GM12878 (cell line): Measurements from ENCODE around the gene QSOX1. TPM values are rescaled to one million over a fixed set of nuclear protein-coding genes. Genes with fewer than 3 reads are reported as not detected.

ENCODE experiments used
- CEBPB ChIP-seq, 2 experiments: fragments of 150-350 bp in 1 of 2; IDR thresholded peaks; 2 replicates each; pipeline ENCODE4 v1.6.1; 2012 to 2014; ENCODE audit warnings: low read depth in 2 of 2, low read length in 2 of 2, borderline replicate concordance in 1 of 2, inconsistent platforms in 1 of 2
- CHD2 ChIP-seq: IDR thresholded peaks from 2 replicates; pipeline ENCODE4 v1.6.1; 2011; ENCODE audit warnings: low read depth, low read length, improper control_type of control experiment, borderline replicate concordance
- CHD4 ChIP-seq: fragments of 200-600 bp; sonication (generic); IDR thresholded peaks from 2 replicates; pipeline ENCODE4 v1.6.1; 2016; ENCODE audit warnings: mild to moderate bottlenecking
- DPF2 ChIP-seq: fragments of 450-650 bp; IDR thresholded peaks from 2 replicates; pipeline ENCODE4 v1.6.1; 2017; ENCODE audit warnings: mild to moderate bottlenecking
- E2F8 ChIP-seq: fragments of 450-650 bp; IDR thresholded peaks from 2 replicates; pipeline ENCODE4 v1.6.1; 2018; ENCODE audit warnings: mild to moderate bottlenecking, low read depth, moderate library complexity; ENCODE audit not compliant: partially characterized antibody
- EGR1 ChIP-seq, 2 experiments: IDR thresholded peaks; 1 replicate in 1 of 2; 2 replicates in 1 of 2; pipeline ENCODE4 v1.6.1; 2011 to 2012; ENCODE audit warnings: low read depth in 2 of 2, low read length in 2 of 2, borderline replicate concordance in 1 of 2, mild to moderate bottlenecking in 1 of 2, moderate library complexity in 1 of 2
- HDAC2 ChIP-seq: fragments of 200-600 bp; sonication (generic); IDR thresholded peaks from 2 replicates; pipeline ENCODE4 v1.6.1; 2017
- HDGF ChIP-seq: fragments of 450-650 bp; IDR thresholded peaks from 2 replicates; pipeline ENCODE4 v1.6.1; 2016; ENCODE audit warnings: antibody characterized with exemption
- MEF2A ChIP-seq: IDR thresholded peaks from 2 replicates; pipeline ENCODE4 v1.6.1; 2011; ENCODE audit warnings: low read depth, mild to moderate bottlenecking, low read length, moderate library complexity; ENCODE audit not compliant: insufficient read depth
- NFYB ChIP-seq: IDR thresholded peaks from 2 replicates; pipeline ENCODE4 v1.6.1; 2011; ENCODE audit warnings: low read depth, mild to moderate bottlenecking, low read length, improper control_type of control experiment, moderate library complexity; ENCODE audit not compliant: insufficient read depth
- NR2C2 ChIP-seq: IDR thresholded peaks from 2 replicates; pipeline ENCODE4 v1.6.1; 2011; ENCODE audit warnings: borderline replicate concordance, low read depth; ENCODE audit not compliant: control insufficient read depth, insufficient read length
- PKNOX1 ChIP-seq: fragments of 450-650 bp; IDR thresholded peaks from 2 replicates; pipeline ENCODE4 v1.6.1; 2016; ENCODE audit warnings: mild to moderate bottlenecking
- PML ChIP-seq: IDR thresholded peaks from 2 replicates; pipeline ENCODE4 v1.6.1; 2012; ENCODE audit warnings: low read length, inconsistent platforms
- RBBP5 ChIP-seq: fragments of 200-600 bp; sonication (generic); conservative IDR thresholded peaks from 2 replicates; pipeline ENCODE4 v1.6.1; 2016
- SKIL ChIP-seq: fragments of 450-650 bp; IDR thresholded peaks from 2 replicates; pipeline ENCODE4 v1.6.1; 2017; ENCODE audit warnings: mild to moderate bottlenecking, low read depth, inconsistent platforms; ENCODE audit not compliant: poor library complexity, severe bottlenecking
- SP1 ChIP-seq: IDR thresholded peaks from one replicate; pipeline ENCODE4 v1.6.1; 2011; ENCODE audit warnings: low read depth, low read length
- SREBF1 ChIP-seq: IDR thresholded peaks from 2 replicates; pipeline ENCODE4 v1.6.1; 2012; ENCODE audit warnings: mild to moderate bottlenecking, low read length
- STAT1 ChIP-seq: fragments of 450-650 bp; conservative IDR thresholded peaks from 2 replicates; pipeline ENCODE4 v1.6.1; 2014; ENCODE audit warnings: antibody characterized with exemption, mild to moderate bottlenecking
- SUZ12 ChIP-seq: fragments of 200-600 bp; sonication (generic); IDR thresholded peaks from one replicate; pipeline ENCODE4 v1.6.1; 2018; ENCODE audit warnings: antibody characterized with exemption, mild to moderate bottlenecking; ENCODE audit not compliant: unreplicated experiment
- TAF1 ChIP-seq: IDR thresholded peaks from 2 replicates; pipeline ENCODE4 v1.6.1; 2011; ENCODE audit warnings: mild to moderate bottlenecking, low read depth, low read length, borderline replicate concordance
- TARDBP ChIP-seq: IDR thresholded peaks from 2 replicates; pipeline ENCODE4 v1.6.1; 2016; ENCODE audit warnings: borderline replicate concordance
- polyA plus RNA-seq, 11 experiments: library from polyadenylated mRNA; depleted of rRNA in 4 of 11; unstranded in 6 of 11; stranded (reverse) in 5 of 11; fragments of >200 nt; fragmentation: Nextera tagmentation in 4 of 11; fragmentation: Illumina TruSeq in 1 of 11; extraction: Ambion mirVana in 4 of 11; extraction: Trizol in 1 of 11; gene quantifications; 1 replicate in 1 of 11; 2 replicates in 10 of 11; pipeline versions ENCODE4 v1.2.1 to v1.2.3, GENCODE V29; 2011 to 2016; ENCODE audit warnings: inconsistent platforms in 2 of 11, missing spikeins in 2 of 11, low read depth in 1 of 11
- total RNA-seq, 4 experiments: library from RNA; depleted of rRNA in 3 of 4; stranded (reverse); fragments of >200 nt in 3 of 4; fragmentation: Illumina TruSeq in 1 of 4; extraction: Trizol in 1 of 4; gene quantifications; 2 replicates each; pipeline versions ENCODE4 v1.2.1 to v1.2.3, GENCODE V29; 2013 to 2021

Gene QSOX1
- total and polyA plus RNA-seq, 10 of the 15 experiments (the other 5 are each of a cell fraction or from before 2014, with no cell fraction given) = 1.8 to 31.3 (median 11.2) TPM

- TF ChIP-seq SKIL (no peak), CEBPB (IDR thresholded peaks at IDR 0.05; ENCODE audit: borderline replicate concordance in 1 of 2, low read depth in 2 of 2, low read length in 2 of 2) (no peak), SUZ12 (no peak), NR2C2 (no peak), CHD2 (no peak), SP1 (peak; percentile 34), CHD4 (no peak), SREBF1 (no peak), TAF1 (peak; percentile 47; the same call in 1 of the 2 replicates), RBBP5 (no peak), NFYB (no peak), HDGF (no peak; the same call in 1 of the 2 replicates), EGR1 (IDR thresholded peaks at IDR 0.05; ENCODE audit: borderline replicate concordance in 1 of 2, low read depth in 2 of 2, low read length in 2 of 2) (peak in 1 of 2 experiments; percentile 30; a peak in 1 of 3 replicates), PML (no peak), TARDBP (peak; percentile 68; the same call in 1 of the 2 replicates), E2F8 (no peak), HDAC2 (no peak), DPF2 (peak; percentile 48; the same call in 1 of the 2 replicates), MEF2A (no peak), PKNOX1 (no peak), STAT1 (0 out of 2 replicates have a peak, but pooled peaks have one; percentile 41)
Observed at GRCh38 chr1:180154325-180155181, at the start of gene QSOX1 (continued).
